NCI-H2171 treated with DMSO at 0.1 percent for 48 hours (cell line): Measurements from ENCODE around the gene CHRNA9.
"Not testable (repeated sequence)": the region's sequence is repeated elsewhere in the genome, so short reads cannot be mapped to it uniquely, and the experiment has no call there.

Source experiments
- DNase-seq: peaks from one replicate; lab custom pipeline; 2025; lab: John Stamatoyannopoulos, UW

Gene CHRNA9, protein sequence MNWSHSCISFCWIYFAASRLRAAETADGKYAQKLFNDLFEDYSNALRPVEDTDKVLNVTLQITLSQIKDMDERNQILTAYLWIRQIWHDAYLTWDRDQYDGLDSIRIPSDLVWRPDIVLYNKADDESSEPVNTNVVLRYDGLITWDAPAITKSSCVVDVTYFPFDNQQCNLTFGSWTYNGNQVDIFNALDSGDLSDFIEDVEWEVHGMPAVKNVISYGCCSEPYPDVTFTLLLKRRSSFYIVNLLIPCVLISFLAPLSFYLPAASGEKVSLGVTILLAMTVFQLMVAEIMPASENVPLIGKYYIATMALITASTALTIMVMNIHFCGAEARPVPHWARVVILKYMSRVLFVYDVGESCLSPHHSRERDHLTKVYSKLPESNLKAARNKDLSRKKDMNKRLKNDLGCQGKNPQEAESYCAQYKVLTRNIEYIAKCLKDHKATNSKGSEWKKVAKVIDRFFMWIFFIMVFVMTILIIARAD

DNA sequence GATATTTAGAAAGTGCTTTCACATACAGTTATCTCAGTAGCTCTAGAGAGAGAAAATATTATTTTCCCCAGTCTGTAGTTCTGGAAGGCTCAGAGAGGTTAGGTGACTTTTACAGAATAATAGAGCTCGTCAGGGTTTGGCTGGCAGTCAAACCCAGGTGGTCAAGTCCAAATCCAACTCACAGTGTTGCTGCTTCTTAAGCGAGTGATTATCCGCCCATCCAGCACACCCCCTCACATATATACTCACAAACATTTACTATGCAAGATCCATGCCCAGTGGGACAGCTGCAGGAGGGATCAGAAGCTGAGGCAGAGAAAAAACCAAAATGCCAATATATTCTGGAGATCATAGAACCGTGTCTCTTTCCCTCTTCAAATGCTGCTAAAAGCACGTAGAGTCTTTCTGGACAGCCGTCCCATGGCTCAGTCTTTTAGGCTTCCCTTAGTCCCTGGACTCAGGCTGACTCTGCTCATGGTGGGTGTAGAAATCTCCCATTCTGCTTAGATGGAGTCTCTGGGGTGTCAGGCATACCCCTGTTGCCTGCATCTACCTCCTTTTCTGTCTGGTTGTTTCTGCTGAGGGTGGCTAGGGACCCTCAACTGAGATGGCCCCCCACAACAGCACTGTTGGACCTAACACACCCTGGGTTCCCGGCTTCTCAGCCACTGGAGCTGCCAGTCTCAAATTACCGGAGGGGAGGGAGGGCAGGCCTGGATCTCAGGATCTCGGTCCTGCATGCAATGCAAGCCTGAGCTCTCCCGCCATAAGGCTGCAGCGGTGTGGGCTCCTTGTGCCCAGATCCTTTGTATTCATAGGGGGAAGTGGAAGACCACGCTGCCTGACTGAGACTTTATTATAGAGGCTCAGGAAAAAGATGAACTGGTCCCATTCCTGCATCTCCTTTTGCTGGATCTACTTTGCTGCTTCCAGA lies at the start of gene CHRNA9:
TSS of gene CHRNA9 (plus strand) at position 743 of the 934 bp plus-strand sequence. CDS start at position 878, 135 bp downstream.
- DNase-seq = no peak

DNA sequence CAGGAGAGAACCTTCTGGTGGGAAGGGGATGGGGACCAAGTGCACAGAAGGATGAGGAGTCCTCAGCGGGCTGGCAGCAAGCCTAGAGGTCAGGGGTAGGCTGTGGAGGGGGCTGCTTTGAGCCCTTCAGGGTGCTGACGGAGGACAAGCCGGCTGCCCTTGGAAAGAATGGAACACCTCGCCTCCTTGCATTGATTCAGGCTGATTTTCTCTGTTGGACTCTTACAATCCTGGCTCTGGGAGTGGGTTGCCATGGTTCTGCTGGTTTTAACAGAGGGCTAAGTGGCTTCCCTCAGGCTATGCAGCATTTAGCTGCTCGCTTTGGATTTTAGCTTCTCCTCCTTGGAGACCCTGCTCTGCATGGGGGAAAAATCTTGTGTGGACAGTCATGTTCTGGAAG lies 49.4 kb upstream of the CHRNA9 start:
- DNase-seq = no peak

DNA sequence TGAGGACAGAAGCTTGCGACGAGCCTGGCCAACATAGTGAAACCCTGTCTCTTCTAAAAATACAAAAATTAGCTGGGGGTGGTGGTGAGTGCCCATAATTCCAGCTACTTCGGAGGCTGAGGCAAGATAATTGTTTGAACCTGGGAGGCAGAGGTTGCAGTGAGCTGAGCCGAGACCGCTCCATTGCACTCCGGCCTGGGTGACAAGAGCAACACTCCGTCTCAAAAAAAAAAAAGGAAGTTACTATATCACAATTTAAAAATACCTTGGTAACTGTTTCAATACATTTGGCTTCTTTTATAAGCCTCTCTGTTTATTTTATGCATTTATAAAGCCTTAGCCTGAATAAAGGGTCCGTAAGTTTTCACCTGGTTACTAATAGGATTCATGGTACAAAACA lies 46.6 kb upstream of the CHRNA9 start:
- no peak for DNase-seq

DNA sequence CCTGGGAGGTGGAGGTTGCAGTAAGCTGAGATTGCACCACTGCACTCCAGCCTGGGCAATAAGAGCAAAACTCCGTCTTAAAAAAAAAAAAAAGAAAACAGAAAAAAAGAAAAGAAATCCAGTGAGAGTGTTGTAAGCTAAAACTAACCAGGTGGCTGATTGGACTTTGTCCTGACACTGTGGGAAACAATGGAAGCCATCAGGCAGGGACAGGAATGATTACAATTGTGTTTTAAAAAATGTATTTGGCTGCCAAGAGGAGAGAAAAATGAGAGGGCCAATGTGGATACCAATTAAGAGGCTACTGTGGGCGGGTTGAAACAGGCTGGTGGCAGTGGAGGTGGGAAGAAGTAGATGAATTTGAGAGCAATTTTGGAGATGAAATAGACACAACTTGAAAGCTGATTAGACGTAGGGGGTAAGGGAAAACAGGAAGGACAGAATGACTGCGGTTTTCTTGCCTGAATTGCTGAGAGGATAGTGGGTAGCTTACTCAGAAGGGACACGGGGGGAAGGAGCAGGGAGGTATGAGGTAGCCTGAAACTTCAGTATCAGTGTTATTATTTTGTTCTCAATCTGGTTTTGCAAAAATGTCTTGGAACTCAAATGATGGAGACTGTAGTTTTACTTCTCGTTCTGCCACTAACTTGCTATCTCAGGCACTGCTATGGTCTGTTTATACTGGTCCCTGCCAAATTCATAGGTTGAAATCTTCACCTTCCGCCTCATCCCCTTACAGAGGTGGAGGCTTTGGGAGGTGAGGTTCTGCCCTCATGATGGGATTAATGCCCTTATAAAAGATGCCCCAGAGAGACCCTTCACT lies 45.6 kb upstream of the CHRNA9 start:
- DNase-seq = no peak

DNA sequence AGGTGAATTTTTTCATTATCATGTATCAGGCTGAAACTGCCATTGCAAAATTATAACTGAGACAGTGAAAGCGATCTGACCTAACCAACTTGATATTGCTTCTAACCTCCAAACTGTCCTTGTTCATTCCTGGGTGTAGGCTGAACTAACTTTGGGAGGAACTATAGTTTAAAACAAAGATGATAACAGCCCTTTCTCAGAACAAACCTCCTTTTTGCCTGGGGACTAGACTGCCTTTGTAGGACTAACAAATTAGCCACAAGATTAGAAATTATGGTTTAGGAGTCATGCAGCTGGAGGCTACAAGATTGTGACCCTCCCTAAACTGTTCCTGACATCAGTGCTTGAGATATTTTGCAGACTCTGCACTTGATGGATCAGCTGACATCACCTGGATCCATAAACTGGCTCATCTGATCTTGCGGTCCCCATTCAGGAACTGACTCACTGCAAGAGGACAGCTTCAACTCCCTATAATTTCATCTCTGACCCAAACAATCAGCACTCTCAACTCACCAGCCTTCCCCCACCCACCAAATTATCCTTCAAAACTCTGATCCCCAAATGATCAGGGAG lies 44.4 kb upstream of the CHRNA9 start:
- not testable (repeated sequence) for DNase-seq

DNA sequence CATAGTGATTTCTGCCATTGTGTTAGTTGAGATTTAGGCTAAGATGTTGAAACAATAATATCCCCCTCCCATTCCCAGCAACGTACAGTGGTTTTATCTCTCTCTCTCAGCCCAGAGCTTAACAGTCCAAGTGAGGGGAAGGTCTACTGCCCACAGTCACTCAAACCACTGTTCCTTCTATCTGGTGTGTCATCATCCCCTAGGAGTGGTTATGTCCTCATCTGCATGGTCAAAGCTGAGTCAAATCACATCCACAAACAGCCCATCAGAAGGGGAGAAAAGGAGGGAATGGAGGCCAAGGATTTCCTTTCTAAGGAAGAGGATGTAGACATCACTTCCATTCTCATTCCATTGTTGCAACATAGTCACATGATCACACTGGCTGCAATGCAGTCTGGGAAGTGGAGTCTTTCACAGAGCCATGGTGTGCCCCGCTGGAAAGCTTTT lies 42.8 kb upstream of the CHRNA9 start:
- no peak for DNase-seq

DNA sequence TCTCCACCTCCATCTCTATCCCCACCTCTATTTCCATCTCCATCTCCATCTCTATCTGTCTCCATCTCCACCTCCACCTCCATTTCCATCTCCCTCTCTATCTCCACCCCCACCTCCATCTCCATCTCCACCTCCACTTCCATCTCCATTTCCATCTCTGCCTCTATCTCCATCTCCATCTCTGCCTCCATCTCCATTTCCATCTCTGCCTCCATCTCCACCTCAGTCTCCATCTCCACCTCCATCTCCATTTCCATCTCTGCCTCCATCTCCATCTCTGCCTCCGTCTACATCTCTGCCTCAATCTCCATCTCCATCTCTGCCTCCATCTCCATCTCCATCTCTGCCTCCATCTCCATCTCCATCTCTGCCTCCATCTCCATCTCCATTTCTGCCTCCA lies 40.8 kb upstream of the CHRNA9 start:
- no peak for DNase-seq

DNA sequence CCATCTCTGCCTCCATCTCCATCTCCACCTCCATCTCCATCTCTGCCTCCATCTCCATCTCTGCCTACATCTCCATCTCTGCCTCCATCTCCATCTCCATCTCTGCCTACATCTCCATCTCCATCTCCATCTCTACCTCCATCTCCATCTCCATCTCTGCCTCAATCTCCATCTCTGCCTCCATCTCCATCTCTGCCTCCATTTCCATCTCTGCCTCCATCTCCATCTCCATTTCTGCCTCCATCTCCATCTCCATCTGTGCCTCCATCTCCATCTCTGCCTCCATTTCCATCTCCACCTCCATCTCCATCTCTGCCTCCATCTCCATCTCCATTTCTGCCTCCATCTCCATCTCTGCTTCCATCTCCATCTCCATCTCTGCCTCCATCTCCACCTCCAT lies 40.1 kb upstream of the CHRNA9 start:
- DNase-seq = not testable (repeated sequence)

DNA sequence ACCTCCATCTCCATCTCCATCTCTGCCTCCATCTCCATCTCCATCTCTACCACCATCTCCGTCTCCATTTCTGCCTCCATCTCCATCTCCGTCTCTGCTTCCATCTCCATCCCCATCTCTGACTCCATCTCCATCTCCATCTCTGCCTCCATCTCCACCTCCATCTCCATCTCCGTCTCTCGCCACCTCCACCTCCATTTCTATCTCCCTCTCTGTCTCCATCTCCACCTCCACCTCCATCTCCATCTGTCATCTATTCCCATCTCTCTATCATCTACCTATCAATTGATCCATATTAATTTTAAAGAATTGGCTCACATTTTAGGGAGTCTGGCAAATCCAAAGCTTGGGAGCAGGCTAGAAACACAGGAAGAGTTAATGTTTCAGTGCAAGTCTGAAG lies 39.6 kb upstream of the CHRNA9 start:
- DNase-seq = no peak

DNA sequence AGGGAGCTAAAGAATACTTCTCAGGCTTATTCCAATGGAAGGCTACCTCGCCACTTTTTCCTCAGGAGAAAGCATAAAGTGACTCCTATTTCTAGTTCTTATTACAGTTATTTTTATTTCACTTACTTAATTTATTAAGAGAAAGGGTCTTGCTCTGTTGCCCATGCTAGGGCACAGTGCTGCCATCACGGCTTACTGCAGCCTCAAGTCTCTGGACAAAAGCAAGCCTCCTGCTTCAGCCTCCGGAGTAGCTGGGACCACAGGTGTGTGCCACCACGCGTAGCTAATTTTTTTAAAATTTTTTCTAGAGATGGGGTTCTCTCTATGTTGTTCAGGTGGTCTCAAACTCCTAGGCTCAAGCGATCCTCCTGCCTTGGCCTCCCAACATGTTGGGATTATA lies 36.0 kb upstream of the CHRNA9 start:
- no peak for DNase-seq

DNA sequence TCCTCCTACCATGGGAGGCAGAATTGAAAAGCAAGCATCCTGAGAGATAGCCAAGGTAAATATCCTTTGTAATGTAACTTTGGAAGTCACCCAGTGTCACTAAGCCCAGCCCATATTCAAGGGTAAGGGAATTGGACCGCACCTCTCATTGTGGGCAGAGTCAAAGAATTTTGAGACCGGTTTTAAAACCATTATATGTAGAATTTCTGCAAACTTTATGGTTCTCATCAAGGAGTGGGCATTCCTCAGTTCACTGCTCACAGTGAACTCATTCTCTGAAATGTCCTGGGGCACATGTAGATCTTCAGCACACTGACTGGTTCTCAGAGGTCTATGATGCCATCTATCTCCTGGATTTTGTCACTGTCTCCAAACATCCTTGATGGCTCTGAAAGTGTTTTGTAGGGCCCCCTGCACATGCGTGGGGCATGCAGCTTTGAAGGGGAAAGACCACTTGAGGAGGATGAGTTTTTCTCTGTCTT lies 35.3 kb upstream of the CHRNA9 start:
- DNase-seq = no peak

DNA sequence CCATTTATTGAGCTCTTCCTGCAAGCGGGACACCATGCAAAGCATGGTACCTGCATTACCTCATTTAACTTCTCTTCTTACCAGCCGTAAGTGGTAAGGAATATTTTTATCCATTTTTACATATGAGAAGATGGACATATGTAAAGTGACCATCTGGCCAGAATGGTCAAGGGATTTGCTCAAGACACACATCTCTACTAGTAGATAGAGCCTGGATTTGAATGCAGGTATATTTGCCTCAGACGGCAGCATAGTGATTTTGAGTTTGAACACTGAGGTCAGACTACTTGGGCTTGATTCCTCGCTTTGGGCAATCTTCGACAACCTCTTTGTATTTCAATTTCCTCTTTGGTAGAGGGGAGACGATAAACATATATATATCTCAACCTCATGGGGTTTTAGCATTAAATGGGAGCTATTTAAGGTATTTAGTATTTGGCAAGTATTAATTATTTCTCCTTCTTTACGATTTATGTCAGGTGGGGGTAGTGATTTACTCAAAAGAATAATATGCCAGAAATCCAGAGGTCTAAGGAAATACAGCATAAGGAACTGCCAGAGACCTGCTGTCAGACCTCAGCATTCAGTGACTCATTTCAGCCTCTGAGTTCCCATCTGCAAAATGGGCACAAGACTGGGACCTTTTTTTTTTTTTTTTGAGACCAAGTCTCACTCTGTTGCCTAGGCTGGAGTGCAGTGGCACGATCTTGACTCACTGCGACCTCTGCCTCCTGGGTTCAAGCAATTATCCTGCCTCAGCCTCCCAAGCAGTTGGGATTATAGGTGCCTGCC lies 34.6 kb upstream of the CHRNA9 start:
- DNase-seq = no peak

DNA sequence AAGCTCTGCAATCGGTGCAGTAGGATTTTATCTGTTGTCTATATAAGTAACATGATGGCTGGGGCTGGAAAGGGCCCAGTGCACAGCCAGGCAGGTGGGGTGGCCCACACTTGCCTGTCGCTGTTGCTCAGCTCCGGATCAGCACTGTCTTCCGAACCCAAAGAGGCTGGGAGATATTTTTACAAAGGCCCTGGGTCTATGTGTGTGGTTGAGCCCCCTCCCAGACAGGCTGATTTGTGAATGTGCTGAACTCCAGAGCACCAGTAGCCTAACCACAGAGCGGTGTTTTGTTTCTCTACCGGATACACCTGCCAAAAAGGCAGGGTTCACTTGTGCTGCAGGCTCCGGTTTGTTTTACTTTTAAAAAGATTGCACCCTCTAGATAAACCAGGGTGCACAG lies 33.5 kb upstream of the CHRNA9 start:
- DNase-seq = no peak

DNA sequence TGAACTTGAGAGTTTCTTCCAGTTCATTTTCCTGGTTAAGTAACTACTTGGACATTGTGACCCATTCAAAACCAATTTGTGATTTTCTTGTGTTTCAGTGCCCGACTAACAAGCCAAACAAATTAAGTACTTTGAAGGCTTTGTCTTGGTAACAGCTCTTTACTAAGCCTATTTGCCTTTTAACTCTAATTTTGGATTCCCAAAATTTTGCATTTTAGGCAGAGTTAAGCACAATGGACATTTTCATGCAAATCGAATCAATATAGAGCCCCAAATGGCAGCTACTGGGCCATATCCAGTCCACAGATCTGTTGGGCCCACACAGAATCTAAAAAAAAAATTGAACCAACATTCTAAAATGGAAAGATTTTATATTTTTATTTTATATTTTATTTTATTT lies 31.4 kb upstream of the CHRNA9 start:
- no peak for DNase-seq

DNA sequence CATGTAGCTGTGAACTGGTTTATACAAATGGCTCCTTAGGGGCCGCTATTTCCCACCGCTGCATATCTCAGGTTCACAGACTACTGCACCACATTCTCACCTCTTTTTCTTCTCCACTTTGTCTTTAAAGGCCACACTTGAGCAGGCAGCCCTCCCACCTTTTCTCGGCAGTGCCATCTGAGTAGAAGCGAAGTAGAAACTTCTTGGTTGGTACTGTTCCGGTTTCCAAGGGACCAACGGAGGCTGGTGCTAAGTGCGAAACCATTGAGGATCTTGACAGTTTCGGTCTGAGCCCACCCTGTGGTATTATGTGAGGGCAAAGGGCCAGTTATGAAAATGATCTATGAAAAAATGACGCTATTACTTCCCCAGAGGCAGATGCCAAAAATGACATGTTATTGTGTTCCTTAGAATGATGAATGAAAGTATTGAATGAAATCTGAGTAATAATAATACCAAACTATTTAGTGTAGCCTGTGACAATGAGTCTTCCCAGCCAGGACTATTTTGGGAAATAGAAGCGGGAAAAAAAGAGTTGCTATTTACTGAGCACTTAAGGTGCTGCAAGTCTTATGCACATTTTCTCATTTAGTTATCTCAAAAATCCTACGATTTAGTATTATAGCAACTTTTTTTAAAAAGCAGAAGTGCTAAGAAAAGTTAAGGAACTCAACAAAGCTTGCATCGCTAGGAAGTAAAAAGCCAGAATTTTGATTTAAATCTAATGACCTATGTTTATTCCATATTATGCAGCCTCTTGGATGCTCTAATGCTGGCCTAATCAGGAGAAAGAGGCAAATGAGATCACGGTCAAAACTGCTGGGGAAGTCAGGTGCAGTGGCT lies 29.6 kb upstream of the CHRNA9 start:
- no peak for DNase-seq

DNA sequence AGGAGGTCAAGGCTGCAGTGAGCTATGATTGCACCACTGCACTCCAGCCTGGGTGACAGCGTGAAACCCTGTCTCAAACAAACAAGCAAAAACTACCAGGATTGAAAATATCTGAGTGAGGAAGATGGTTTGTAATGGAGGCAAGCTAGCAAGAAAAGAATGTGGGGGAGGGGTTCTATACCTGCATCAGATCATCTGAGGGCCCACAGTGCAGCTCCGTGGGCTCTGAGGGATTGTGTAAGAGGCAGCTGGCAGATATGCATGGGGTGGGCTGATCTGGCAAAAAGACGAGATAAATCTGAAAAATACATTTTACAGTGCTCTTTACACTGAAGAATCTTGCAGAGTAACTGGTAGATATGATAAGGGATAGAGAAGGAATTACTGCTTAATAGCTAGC lies 28.9 kb upstream of the CHRNA9 start:
- no peak for DNase-seq

DNA sequence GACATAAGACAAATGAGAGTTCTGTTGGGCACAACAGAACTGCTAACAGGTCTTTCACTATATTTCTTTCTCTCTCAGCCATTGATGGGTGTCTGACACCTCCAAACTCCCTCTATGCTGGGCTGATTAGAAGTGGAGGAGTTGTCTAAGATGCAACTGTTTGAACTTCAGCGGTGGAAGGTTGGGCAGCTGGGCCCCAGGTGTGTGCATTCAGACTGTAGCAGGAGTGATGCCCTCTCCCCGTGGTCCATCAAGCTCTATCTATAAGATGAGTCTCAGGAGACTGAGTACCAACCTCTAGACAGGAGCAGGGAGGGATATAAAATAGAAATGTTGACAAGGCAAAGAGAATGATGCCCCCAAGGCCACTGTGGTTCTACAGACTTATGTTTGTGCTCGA lies 28.2 kb upstream of the CHRNA9 start:
- no peak for DNase-seq

DNA sequence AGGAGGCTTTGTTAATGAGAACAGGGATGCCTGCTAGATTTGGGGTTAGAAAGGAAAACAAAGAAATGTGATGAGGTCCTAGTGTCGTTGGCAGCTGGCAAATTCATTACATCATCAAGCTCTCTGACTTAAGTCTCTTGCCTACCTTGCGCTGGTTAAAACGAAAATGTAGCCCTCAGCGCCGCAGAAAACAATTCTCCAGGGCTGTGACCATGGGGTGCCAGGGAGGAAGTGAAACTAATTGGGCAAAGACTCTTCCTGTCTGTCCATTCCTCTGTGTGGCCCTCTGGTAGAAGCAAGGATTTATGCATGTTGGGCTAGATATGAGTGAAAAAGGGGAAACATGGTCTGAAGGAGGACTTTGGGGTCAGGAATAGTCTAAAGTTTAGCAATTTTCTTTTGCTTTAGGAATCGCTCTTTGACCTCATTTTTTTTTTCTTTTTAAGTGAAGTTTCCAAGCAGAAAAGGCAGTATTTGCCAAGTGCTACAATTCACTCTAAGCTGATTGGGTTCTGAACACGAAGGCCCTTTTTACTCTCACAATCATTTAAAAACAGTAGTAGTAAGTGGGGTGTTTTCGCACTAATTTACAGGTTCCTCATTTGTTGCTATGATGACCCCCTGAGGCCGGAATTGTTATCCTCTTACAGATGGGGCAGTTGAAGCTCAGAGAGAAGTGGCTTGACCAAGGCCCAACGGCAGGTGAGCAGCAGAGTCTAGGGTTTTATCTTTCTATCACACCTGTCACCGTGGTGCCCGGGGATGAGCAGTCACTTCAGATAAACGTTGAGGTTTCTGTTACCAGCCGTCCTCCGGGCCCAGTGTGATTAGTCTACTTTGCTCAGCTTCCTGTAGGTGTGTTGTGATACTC lies 27.3 kb upstream of the CHRNA9 start:
- no peak for DNase-seq
